Nephron (organoid): Measurements from ENCODE around the gene CABLES2.

ENCODE experiments used
- H3K27ac Mint-ChIP-seq, 3 experiments: 2 replicates each; pipeline ENCODE4 v1.8.0; 2020; ENCODE audit warnings: mixed read lengths in 3 of 3, mild to moderate bottlenecking in 2 of 3, moderate library complexity in 1 of 3
- H3K27me3 Mint-ChIP-seq: 2 replicates; pipeline ENCODE4 v1.8.0; 2021; ENCODE audit warnings: low read depth, mild to moderate bottlenecking, moderate library complexity, mixed read lengths
- H3K36me3 Mint-ChIP-seq: 2 replicates; pipeline ENCODE4 v1.8.0; 2020; ENCODE audit warnings: low read depth, mixed read lengths
- H3K4me1 Mint-ChIP-seq: 2 replicates; pipeline ENCODE4 v1.8.0; 2020; ENCODE audit warnings: mixed read lengths
- H3K4me3 Mint-ChIP-seq, 3 experiments: 2 replicates each; pipeline ENCODE4 v1.8.0; 2020; ENCODE audit warnings: mild to moderate bottlenecking in 3 of 3, mixed read lengths in 3 of 3, moderate library complexity in 2 of 3
- H3K9me3 Mint-ChIP-seq: 2 replicates; pipeline ENCODE4 v1.8.0; 2020; ENCODE audit warnings: mixed read lengths
- TF ChIP-seq, protein P1 (sequence below), 3 experiments: fragments of 200-600 bp; sonication (generic); IDR thresholded peaks; one replicate each; pipeline ENCODE4 v1.5.0; 2021; ENCODE audit warnings: antibody characterized with exemption in 3 of 3; ENCODE audit not compliant: unreplicated experiment in 3 of 3

Gene CABLES2

GRCh38 chr20:62339647-62340062, 67.4 kb downstream of the CABLES2 start:
- no peaks in the 10 kb centered on the region for H3K4me1 Mint-ChIP-seq
- TF ChIP-seq, protein P1, sequence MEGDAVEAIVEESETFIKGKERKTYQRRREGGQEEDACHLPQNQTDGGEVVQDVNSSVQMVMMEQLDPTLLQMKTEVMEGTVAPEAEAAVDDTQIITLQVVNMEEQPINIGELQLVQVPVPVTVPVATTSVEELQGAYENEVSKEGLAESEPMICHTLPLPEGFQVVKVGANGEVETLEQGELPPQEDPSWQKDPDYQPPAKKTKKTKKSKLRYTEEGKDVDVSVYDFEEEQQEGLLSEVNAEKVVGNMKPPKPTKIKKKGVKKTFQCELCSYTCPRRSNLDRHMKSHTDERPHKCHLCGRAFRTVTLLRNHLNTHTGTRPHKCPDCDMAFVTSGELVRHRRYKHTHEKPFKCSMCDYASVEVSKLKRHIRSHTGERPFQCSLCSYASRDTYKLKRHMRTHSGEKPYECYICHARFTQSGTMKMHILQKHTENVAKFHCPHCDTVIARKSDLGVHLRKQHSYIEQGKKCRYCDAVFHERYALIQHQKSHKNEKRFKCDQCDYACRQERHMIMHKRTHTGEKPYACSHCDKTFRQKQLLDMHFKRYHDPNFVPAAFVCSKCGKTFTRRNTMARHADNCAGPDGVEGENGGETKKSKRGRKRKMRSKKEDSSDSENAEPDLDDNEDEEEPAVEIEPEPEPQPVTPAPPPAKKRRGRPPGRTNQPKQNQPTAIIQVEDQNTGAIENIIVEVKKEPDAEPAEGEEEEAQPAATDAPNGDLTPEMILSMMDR (IDR thresholded peaks at IDR 0.05; ENCODE audit: unreplicated experiment in 3 of 3): no peak
- H3K9me3 Mint-ChIP-seq: no peaks in the 10 kb centered on the region
- no peak overlapping the region for H3K4me3 Mint-ChIP-seq
- peaks cover 34% of the 10 kb centered on the region for H3K36me3 Mint-ChIP-seq
- no peak overlapping the region for H3K27ac Mint-ChIP-seq
- no peaks in the 10 kb centered on the region for H3K27me3 Mint-ChIP-seq
